Ovary (tissue), 1 donor: ENCODE measurements around the gene FGFR4.

Experiments
- EP300 ChIP-seq: sonication (generic); formaldehyde crosslinking; IDR thresholded peaks from one replicate; pipeline ENCODE4 v1.6.1; 2017; ENCODE audit warnings: antibody characterized with exemption
- POLR2A ChIP-seq: fragments of 450-650 bp; IDR thresholded peaks from one replicate; pipeline ENCODE4 v1.6.1; 2017; ENCODE audit warnings: antibody characterized with exemption, mild to moderate bottlenecking, moderate library complexity

DNA sequence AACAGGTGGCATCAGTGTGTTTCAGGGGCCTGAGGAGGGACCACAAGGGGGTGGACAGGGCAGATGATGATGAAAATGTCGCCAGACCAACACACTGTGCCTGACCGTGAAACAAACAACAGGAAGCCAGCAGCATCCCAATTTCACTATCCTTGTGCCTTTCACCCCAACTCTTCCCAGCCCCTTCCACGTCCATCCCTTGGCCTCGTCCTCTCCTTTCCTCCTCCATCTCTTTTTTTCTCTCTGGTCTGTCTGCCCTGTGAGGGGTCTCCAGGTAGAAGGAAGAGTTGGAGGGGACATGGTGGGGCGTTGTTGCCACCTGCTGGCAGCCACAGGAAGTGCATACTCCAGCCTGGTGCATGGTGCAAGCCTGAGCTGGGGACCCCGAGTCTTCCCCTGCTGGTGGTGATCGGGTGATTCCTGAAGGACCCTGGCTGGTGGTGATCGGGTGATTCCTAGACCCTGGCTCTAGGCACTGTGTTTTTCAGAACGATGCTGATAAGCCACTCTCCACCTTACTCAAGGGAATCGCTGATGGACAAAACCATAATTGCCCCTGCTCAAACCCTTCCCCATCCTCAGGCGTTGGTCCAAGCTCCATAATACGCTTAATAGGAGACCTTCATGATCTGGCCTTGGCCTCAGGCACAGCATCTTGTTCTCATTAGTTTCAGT is 25.1 kb downstream of the FGFR4 start:
- TF ChIP-seq POLR2A: no peak
- no peak for TF ChIP-seq EP300
